EH (cell line): ENCODE measurements around the gene BHLHA15.
A peak's percentile ranks its signal among the peaks of the same experiment; 100 is the strongest.

ENCODE experiments used
- DNase-seq: peaks from one replicate; pipeline ENCODE4 v3.0.0-alpha.2; 2015; ENCODE audit warnings: low read depth

The BHLHA15 gene

GRCh38 chr7:98244871-98245270 lies 33.6 kb downstream of the BHLHA15 start:
- DNase-seq: no peak

- no peak for DNase-seq
Observed at GRCh38 chr7:98248156-98248555, 36.9 kb downstream of the BHLHA15 start.

DNA sequence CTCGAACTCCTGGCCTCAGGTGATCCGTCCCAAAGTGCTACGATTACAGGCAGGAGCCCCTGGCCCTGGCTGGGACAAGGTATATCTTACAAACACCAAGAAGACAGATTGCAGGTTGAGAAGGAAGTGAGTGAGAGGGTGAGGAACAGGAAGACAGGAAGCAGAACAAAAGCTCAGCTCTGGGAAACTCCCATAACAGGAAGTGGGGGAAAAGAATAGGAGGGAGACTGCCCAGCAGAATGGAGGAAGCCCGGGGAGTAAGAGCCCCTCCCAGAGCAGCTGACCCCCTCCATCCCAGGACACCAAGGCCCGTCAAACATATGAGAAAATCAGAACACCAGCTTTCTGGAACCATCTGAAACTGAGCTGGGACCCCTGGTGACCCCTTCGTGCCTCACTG lies 37.9 kb downstream of the BHLHA15 start:
- DNase-seq: no peak

DNA sequence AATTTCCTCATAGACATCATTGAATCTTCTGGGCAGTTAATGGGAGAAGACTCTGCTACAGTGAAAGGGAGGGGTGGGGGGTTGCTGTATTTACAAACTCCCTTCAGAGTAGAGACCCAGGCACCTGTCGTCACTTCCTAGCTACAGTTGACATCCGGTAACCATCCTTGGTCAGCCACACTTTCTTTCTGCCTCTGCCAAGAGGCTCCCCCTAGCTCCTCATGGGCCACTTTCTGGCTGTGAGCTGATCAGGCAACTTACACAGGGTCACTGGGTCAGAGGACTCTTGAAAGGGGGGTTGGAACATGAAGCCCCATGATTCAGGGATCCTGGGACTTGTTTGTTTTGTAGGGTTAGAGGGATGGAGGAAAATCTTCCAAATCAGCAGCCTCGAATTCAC lies 39.5 kb downstream of the BHLHA15 start:
- no peak for DNase-seq

DNA sequence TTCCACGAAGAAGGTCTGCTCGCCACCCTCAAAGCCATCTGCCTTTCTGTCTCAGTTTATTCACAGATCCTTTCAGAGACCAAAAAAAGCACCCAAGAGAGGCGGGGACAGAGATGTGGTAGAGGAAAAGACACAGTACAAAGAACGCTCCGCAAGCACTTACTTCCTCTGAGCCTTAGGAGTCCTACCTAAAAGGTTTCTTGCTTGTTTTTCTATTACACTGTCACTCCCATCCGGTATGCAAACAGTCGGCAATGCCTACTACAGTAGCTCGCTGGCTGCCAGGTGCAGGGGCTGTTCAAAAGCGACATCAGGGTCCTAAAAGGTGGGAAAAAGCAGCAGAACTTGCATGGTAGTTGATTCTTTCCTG lies 40.0 kb downstream of the BHLHA15 start:
- no peak for DNase-seq

DNA sequence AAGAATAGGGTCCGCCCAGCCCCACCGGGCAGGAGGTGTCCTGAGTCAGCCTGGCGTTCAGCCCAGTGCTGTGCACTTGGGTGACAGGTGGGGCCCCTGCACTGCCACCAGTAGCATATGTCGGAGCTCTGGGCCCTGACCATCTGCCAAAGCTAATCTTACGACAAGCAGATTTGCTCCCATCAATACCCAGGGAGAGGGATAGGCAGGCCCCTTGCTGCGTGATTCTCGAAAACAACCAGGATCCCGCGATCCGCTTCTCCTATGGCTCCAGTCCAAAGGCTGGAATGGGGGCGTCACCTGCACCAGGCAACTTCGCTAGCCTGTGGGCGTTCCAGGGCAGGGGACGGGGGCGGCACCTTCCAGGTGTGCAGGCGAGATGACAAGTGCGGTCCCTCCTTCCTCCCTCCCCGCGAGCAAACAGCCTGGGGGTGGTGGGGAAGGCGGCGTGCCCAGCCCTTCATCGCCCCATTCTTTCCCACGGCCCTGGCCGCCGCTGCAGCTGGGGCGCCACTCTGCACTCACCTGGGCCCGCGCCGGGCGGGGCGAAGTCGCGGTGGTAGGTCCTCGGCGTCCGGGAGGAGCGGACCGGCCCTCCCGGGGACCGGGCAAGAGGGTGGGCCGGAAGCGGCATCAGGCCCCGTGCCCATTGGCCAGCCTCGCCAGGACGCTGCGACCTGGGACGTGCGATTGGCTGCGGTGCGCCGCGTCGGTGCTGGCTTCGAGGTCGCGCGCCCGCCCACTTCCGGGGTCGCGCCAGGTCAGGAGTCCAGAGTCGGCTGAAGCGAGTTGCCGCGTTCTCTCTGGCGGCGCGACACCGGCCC lies 40.6 kb downstream of the BHLHA15 start, which contains the start of gene TECPR1:
Gene TECPR1 (minus strand): TSS at position 632 of the 824 bp plus-strand sequence. CDS start 6,086 bp downstream, outside the sequence.
- DNase-seq: peak; percentile 91

- DNase-seq: peak; percentile 15
Observed at GRCh38 chr7:98252425-98253054, 41.3 kb downstream of the BHLHA15 start.

DNA sequence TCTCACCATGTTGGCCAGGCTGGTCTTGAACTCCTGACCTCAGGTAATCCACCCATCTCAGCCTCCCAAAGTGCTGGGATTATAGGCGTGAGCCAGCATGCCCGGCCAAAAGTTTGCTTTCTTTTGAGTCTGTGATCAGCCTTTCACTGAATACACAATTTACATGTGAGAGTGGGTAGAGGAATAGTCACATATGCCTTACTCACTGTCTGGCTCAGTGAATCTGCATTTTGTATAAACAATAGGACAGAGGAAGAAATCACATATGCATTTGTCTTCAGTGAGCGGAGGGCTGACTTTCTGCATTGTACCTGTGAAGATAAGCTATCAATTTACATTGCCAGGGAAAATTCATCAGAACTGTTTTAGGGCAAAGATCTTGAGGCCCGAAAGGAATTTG lies 43.3 kb downstream of the BHLHA15 start:
- DNase-seq: no peak

DNA sequence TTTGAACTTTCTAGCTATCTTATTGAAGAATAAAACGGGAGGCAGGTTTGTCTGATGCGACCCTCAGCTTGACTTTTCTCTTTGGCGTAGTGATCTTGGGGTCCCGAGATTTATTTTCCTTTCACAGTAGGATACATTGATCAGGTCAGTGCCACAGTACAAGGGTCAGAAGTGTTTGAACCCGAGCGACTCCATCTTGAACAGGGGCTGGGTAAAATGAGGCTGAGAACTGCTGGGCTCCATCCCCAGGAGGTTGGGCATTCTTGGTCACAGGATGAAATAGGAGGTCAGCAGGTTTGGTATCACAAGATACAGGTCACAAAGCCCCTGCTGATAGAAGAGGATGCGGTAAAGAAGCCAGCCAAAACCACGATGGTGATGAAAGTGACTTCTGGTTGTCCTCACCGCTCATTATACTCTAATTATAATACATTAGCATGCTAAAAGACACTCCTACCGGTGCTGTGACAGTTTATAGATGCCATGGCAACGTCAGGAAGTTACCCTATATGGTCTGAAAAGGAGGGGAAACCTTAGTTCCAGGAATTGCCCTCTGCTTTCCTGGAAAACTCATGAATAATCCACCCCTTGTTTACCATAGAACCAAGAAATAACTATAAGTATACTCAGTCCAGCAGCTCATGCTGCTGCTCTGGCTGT lies 43.8 kb downstream of the BHLHA15 start:
- no peak for DNase-seq

GRCh38 chr7:98256431-98256830 lies 45.2 kb downstream of the BHLHA15 start:
- DNase-seq: no peak

GRCh38 chr7:98257701-98258100 lies 46.5 kb downstream of the BHLHA15 start:
- DNase-seq: no peak
